SIG-M5 treated with dmso at 0.1 percent for 504 hours (cell line): ENCODE results near the gene C5orf58.
A peak's percentile ranks its signal among the peaks of the same experiment; 100 is the strongest.

Source experiments
- DNase-seq: peaks from one replicate; lab custom pipeline; 2025; ENCODE audit not compliant: unreplicated experiment; lab: John Stamatoyannopoulos, UW

C5orf58 gene

GRCh38 chr5:170252720-170253350, 20.1 kb downstream of the C5orf58 start:
- no peak for DNase-seq

- no peak for DNase-seq
Measured at GRCh38 chr5:170254056-170254455, 21.3 kb downstream of the C5orf58 start.

- DNase-seq: no peak
Measured at GRCh38 chr5:170256571-170256970, 23.8 kb downstream of the C5orf58 start.

GRCh38 chr5:170257370-170257769, 24.6 kb downstream of the C5orf58 start:
- no peak for DNase-seq

GRCh38 chr5:170261528-170262043, 28.8 kb downstream of the C5orf58 start:
- no peak for DNase-seq

GRCh38 chr5:170262061-170263045, 29.6 kb downstream of the C5orf58 start:
- no peak for DNase-seq

- DNase-seq: no peak
Measured at GRCh38 chr5:170263906-170264305, 31.1 kb downstream of the C5orf58 start.

- no peak for DNase-seq
Measured at GRCh38 chr5:170265522-170265921, 32.7 kb downstream of the C5orf58 start.

GRCh38 chr5:170266570-170267381, 34.0 kb downstream of the C5orf58 start:
- DNase-seq: no peak

GRCh38 chr5:170267431-170268152, 34.8 kb downstream of the C5orf58 start:
- DNase-seq: peak; percentile 91

- no peak for DNase-seq
Measured at GRCh38 chr5:170268153-170268689, 35.4 kb downstream of the C5orf58 start.

GRCh38 chr5:170268884-170269283, 36.1 kb downstream of the C5orf58 start:
- DNase-seq: peak; percentile 91

- no peak for DNase-seq
Measured at GRCh38 chr5:170269579-170269978, 36.8 kb downstream of the C5orf58 start.

GRCh38 chr5:170270293-170271069, 37.7 kb downstream of the C5orf58 start:
- no peak for DNase-seq

- DNase-seq: peak; percentile 67
Measured at GRCh38 chr5:170273968-170274710, 41.4 kb downstream of the C5orf58 start.

GRCh38 chr5:170275376-170275994, 42.7 kb downstream of the C5orf58 start:
- no peak for DNase-seq

- DNase-seq: no peak
Measured at GRCh38 chr5:170276140-170276539, 43.4 kb downstream of the C5orf58 start.

- no peak for DNase-seq
Measured at GRCh38 chr5:170277867-170278281, 45.1 kb downstream of the C5orf58 start.
